Bronchial epithelial cell (primary cell): ENCODE data around the gene DPPA4. TPM values are rescaled to one million over a fixed set of nuclear protein-coding genes. Genes with fewer than 3 reads are reported as not detected.

ENCODE experiments used
- total RNA-seq: library from RNA; depleted of rRNA; stranded (reverse); fragments of >200 nt; gene quantifications from 2 replicates; pipeline ENCODE4 v1.2.1, GENCODE V29; 2014

Gene DPPA4
- total RNA-seq, 1 donor from 2014 or later: not detected

Other genes starting within 250 kb of the DPPA4 start
- not detected in 2 replicates for gene MORC1, start 219.4 kb downstream of the DPPA4 start, total RNA-seq
- not detected in 2 replicates for gene C3orf85, start 200.8 kb downstream of the DPPA4 start, total RNA-seq
- not detected in 2 replicates for gene DPPA2, start 21.0 kb downstream of the DPPA4 start, total RNA-seq